ENCODE results near the gene REL. TPM values are rescaled to one million over a fixed set of nuclear protein-coding genes. Genes with fewer than 3 reads are reported as not detected.
"Not testable (repeated sequence)": the region's sequence is repeated elsewhere in the genome, so short reads cannot be mapped to it uniquely, and the experiment has no call there.

Gene REL
- 10.7 and 17.3 TPM in 2 replicates for total RNA-seq

DNA sequence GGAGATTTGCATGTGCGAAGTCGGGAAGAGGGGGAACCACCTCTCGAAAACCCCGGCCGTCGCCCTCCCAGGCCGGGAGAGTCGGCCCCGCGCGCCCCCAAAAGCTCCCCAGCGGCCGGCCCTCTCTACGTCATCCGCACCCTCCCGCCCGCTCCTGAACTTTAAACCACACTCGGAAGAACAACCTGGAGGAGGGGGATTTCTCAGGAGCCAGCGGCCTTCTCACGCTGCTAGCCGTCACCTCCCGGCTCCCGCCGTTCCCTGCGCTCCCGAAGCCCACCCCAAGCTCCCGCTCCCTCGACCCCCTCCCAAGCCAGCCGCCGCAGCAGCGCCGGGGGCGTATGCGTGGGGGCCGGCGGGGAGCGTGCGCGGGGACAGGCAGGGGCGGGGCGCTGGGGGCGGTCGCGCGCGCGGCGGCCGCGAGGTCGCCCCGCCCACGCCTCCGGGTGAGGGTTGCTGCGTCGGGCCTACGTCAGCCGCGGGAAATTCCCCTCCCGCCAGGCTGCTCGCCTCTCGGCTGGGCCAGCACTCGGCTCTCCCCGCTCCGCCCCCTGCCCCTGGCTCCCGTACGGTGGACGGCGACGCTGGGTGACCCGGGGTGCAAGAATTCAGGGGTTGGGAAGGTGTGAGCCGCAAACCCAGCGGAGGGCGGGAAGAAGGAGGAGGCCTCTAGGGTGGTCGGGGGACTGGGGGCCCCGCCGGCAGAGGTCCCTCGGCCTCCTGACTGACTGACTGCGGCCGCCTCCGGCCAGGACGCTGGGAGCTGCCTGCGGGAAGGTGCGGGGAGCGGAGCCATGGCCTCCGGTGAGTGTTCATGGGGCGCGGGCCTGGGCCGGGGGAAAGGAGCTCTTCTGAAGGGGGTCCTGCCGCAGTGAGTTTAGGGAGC lies at the start of gene REL:
Gene REL (plus strand): TSS at position 528 of the 886 bp plus-strand sequence. CDS start 267 bp downstream, at position 795.
- DNase-seq (ENCODE audit: extremely low read depth, low read depth, low spot score), result no peak

DNA sequence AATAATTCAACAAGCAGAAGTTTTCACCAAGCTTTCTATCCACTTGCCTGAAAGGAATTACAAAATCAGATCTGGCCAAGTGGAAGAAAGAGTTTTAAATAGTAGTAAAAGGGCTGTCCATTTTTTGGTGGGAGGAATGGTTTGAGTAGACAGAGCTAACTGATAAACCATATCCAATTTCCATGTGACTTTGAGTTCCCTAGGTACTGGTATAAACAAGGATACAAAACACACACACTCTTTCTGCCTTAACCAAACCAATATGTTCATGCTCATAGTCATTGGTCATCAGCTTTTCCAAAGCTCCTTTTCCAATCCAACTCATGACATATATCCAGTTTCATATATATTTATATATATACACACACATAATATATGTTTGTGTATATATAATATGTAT lies 49.5 kb upstream of the REL start:
- no peak for DNase-seq (ENCODE audit: extremely low read depth, low read depth, low spot score)

- DNase-seq (ENCODE audit: extremely low read depth, low read depth, low spot score), result no peak
Measured at GRCh38 chr2:60832621-60833020, 48.8 kb upstream of the REL start.

DNA sequence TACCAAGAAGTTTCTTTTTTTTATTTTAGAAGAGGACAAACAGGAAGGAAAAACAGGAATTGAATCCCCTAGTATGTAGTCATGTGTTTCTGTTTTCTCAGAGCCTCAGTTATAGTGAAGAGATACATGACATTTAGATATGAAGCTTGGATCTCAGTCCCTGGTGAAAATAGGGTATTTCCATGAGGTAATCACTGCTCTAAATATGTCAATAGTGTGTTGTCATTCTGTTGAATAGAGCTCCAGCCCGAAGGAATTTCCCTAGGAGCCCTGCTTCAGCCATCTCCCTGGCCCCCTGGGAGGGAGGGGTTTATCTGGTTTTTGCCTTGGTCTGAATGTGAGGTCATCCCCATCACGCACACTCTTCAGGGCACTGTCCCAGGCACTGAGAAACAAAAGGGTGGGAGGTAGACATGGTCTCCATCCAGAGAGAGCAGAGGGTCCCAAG lies 47.1 kb upstream of the REL start:
- DNase-seq (ENCODE audit: extremely low read depth, low read depth, low spot score), result no peak

DNA sequence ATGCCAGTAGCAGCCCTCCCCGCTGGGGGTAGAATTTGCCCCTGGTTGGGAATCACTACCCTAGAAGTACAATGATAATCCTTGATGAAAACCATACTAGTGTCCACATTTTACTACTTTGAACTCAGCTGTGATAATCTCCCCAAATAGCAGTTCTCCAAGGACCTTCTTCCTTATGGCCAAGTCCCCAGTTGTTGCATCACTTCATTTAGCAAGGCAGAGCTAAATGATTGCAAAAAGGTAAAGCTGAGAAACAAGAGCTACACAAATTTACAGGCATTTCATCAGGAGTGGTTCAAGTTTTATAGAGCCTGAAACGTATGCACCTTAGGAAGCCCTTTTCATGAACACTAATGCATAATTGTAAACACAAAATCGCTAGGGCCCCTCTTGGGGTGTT lies 44.9 kb upstream of the REL start:
- DNase-seq (ENCODE audit: extremely low read depth, low read depth, low spot score), result no peak

DNA sequence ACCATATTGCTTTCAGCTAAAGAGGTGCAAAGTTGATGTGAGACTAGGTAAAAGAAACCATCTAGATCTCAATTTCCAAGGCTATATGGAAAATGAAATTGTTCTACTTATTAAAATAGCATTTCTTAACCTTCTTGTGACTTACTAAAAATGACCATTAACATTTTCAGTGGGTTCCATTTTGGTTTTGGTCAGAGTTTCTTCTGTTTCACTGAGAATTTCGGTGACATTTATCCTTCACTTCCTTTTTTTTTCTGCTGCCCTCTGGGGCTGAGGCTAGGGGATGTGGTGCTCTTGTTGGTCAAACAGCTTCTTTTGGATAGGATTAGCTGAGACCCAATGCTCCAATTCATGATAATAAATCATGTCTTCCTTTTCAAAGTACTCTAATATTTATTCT lies 44.3 kb upstream of the REL start:
- no peak for DNase-seq (ENCODE audit: extremely low read depth, low read depth, low spot score)

- DNase-seq (ENCODE audit: extremely low read depth, low read depth, low spot score), result no peak
Measured at GRCh38 chr2:60838481-60838880, 42.9 kb upstream of the REL start.

DNA sequence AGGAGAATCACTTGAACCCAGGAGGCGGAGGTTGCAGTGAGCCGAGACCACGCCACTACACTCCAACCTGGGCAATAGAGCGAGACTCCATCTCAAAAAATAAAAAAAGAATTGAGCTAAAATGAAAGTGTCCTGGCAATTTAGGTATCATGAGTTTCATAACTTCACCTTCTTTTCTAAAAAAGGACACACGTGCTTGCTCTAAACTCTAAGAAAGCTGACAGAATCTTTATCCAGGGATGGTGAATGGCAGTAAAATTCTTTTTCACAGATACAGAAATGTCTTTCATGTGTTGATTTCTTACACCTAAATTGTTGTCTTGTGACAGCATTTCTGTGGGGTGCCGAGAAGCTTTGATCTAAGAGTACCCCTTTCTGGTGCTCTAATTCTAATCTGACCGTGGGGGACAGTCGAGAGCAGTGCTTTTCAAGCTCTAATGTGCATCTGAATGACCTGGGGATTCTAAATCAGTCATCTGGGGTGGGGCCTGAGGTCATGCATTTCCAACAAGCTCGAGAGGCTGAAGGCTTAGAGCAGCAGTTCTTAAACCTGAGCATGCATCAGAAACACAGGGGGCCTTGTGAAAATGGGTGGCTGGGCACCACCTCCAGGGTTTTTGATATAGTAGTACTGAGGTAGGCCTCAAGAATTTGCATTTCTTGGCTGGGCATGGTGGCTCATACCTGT lies 42.1 kb upstream of the REL start:
- DNase-seq (ENCODE audit: extremely low read depth, low read depth, low spot score), result no peak

- no peak for DNase-seq (ENCODE audit: extremely low read depth, low read depth, low spot score)
Measured at GRCh38 chr2:60840880-60841279, 40.5 kb upstream of the REL start.

DNA sequence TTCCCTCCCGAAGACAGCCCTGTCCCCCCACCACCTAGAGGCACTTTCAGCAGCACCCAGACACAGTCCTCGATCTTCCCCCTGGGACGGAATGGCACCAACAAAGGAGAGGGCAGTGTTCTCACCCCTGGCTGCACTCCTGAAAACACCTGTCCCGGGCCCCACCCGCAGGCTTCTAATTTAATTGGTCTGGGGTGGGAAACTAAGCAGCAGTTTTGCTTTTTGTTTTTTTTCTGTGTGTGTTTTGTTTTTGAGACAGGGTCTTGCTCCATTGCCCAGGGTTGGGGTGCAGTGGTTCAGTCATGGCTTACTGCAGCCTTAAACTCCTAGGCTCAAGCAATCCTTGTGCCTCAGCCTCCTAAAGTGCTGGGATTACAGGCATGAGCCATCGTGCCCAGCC lies 38.4 kb upstream of the REL start:
- no peak for DNase-seq (ENCODE audit: extremely low read depth, low read depth, low spot score)

DNA sequence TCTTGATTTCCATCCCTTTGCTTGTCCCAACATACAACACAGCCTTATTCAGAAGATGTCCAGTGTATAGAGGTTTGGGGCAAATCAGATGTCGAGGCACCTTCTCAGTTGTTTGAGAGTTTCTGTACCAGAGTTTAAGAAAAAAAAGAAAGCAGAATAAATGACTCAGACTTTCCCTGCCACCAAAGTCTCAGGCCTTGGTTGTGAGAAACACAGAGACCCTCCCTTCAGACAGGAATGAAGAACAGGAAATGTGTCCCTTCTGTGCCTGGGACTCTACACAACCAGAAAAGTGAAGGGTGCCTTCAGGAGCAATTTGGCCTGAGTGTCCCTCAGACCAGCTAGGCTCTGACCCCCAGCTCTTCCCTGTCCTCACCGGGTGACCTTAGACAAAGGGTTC lies 37.3 kb upstream of the REL start:
- no peak for DNase-seq (ENCODE audit: extremely low read depth, low read depth, low spot score)

DNA sequence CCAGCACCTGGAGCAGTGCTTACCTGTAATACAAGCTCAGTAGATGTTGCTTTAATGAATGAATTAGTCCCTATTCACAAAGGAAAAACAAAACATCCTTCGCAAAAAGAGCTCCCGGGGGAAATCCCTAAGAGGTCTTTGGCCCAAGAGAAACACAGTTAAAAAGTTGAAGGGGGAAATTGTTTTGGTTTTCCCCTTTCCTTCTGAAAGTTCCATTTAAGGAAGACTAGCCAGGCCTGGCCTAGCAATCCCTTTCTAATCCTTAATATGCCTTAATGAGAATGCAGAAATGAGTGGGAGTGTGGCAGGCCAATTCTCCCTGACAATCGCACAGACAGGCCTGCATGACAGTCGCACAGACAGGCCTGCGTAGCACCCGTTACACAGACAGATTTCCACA lies 33.5 kb upstream of the REL start:
- no peak for DNase-seq (ENCODE audit: extremely low read depth, low read depth, low spot score)

GRCh38 chr2:60849187-60849586 lies 32.2 kb upstream of the REL start:
- no peak for DNase-seq (ENCODE audit: extremely low read depth, low read depth, low spot score)

DNA sequence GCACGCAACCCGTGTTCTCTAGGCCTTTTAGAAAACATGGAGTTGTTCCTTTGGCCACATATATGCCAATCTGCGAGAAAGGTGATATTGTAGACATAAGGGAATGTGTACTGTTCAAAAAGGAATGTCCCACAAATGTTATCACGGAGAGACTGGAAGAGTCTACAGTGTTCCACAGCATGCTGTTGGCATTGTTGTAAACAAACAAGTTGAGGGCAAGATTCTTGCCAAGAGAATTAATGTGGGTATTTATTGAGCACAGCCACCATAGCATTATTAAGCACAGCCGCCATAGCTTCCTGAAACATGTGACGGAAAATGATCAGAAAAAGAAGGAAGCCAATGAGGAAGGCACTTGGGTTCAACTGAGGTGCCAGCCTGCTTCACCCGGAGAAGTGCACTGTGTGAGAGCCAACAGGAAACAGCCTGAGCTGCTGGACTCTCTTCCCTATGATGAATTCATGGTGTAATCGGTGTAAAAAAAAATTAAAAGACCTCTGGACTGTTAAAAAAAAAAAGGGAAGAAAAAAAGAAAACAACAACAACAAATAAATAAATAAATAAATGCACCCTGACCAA lies 29.0 kb upstream of the REL start:
- no peak for DNase-seq (ENCODE audit: extremely low read depth, low read depth, low spot score)

GRCh38 chr2:60853531-60853930 lies 27.8 kb upstream of the REL start:
- DNase-seq (ENCODE audit: extremely low read depth, low read depth, low spot score), result no peak

GRCh38 chr2:60855989-60856669 lies 25.2 kb upstream of the REL start:
- no peak for DNase-seq (ENCODE audit: extremely low read depth, low read depth, low spot score)

- DNase-seq (ENCODE audit: extremely low read depth, low read depth, low spot score), result no peak
Measured at GRCh38 chr2:60857056-60857455, 24.3 kb upstream of the REL start.

- no peak for DNase-seq (ENCODE audit: extremely low read depth, low read depth, low spot score)
Measured at GRCh38 chr2:60858897-60859311, 22.5 kb upstream of the REL start.

DNA sequence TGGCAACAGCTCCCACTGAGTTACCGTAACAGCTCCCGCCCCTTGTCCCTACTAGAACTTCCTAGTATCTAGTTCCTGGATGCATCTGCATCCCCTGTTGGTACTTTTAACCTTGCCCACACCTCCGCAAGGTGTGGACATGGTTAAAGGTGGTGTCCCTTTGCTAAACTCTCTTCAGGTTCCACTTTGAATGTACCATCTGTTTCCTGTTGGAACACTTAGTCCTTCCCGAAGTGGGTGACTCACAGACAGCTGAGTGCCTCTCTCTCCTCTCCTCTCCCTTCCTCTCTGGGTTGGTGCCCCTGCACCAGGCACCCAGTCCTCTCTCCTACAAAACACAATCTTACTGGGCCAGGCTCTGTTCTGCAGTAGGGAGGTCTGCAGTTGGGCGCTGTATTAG lies 19.6 kb upstream of the REL start:
- no peak for DNase-seq (ENCODE audit: extremely low read depth, low read depth, low spot score)

DNA sequence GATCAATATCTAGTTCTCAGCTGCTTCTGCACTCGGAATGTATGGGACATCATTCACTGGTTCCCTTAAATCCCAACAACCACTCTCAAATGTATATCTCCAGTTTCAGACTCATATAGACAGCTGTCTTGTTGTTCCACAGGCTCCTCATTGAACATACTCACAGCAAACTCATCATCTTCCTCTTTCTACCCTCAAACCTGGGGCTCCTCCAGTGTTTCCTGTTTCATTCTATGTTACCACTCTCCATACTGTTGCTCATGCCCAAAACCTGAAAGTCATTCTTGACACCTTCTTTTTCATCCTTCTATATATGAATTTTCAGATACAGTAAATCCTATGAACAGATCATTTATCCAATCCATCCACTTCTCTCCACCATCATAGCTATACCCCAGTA lies 18.7 kb upstream of the REL start:
- no peak for DNase-seq (ENCODE audit: extremely low read depth, low read depth, low spot score)

DNA sequence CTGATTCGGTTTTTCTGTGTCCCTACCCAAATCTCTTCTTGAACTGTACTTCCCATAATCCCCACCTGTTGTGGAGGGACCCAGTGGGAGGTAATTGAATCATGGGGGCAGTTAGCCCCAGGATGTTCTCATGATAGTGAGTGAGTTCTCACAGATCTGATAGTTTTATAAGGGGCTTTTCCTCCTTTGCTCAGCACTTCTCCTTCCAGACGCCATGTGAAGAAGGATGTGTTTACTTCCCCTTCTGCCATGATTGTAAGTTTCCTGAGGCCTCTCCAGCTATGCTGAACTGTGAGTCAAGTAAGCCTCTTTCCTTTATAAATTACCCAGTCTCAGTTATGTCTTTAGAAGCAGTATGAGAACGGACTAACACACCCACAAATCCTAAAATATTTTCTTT lies 16.0 kb upstream of the REL start:
- not testable (repeated sequence) for DNase-seq (ENCODE audit: extremely low read depth, low read depth, low spot score)
